SK-N-SH (cell line): ENCODE data around the gene APLN.

Experiments
- CTCF ChIP-seq: fragments of 200-600 bp; sonication (generic); IDR thresholded peaks from 2 replicates; pipeline ENCODE4 v1.6.1; 2017; ENCODE audit warnings: antibody characterized with exemption, mild to moderate bottlenecking, moderate library complexity
- EP300 ChIP-seq, 2 experiments: IDR thresholded peaks; 2 replicates each; pipeline versions ENCODE4 v1.4.0 to v1.6.1; 2012; ENCODE audit warnings: borderline replicate concordance in 1 of 2, low read depth in 1 of 2, low read length in 1 of 2
- FOSL2 ChIP-seq: IDR thresholded peaks from 2 replicates; pipeline ENCODE4 v1.4.0; 2012; ENCODE audit warnings: low read depth, mild to moderate bottlenecking, moderate library complexity, borderline replicate concordance
- FOXJ3 ChIP-seq: sonication (generic); formaldehyde crosslinking; IDR thresholded peaks from 2 replicates; pipeline ENCODE4 v1.5.1; 2020; ENCODE audit warnings: mild to moderate bottlenecking, missing genetic modification reagents
- FOXM1 ChIP-seq: IDR thresholded peaks from 2 replicates; pipeline ENCODE4 v1.4.0; 2012; ENCODE audit warnings: low read depth, mild to moderate bottlenecking
- MAX ChIP-seq: IDR thresholded peaks from 2 replicates; pipeline ENCODE4 v1.4.0; 2012; ENCODE audit warnings: low read depth
- NFIC ChIP-seq: IDR thresholded peaks from 2 replicates; pipeline ENCODE4 v1.4.0; 2012; ENCODE audit warnings: borderline replicate concordance
- NRF1 ChIP-seq: IDR thresholded peaks from 2 replicates; pipeline ENCODE4 v1.6.1; 2012; ENCODE audit warnings: low read depth, mild to moderate bottlenecking, low read length
- POLR2AphosphoS5 ChIP-seq: IDR thresholded peaks from 2 replicates; pipeline ENCODE4 v1.6.1; 2012; ENCODE audit warnings: low read depth, low read length
- RFX5 ChIP-seq: IDR thresholded peaks from 2 replicates; pipeline ENCODE4 v1.6.1; 2012; ENCODE audit warnings: mild to moderate bottlenecking, improper control_type of control experiment, low read length
- TAF1 ChIP-seq: IDR thresholded peaks from 2 replicates; pipeline ENCODE4 v1.6.1; 2012; ENCODE audit warnings: low read depth, mild to moderate bottlenecking, low read length, moderate library complexity, borderline replicate concordance
- TEAD4 ChIP-seq: IDR thresholded peaks from 2 replicates; pipeline ENCODE4 v1.4.0; 2012; ENCODE audit warnings: mild to moderate bottlenecking, borderline replicate concordance; ENCODE audit not compliant: insufficient read depth
- YY1 ChIP-seq: IDR thresholded peaks from 2 replicates; pipeline ENCODE4 v1.4.0; 2012; ENCODE audit warnings: low read depth, mild to moderate bottlenecking
- ZBTB33 ChIP-seq: IDR thresholded peaks from 2 replicates; pipeline ENCODE4 v1.4.0; 2012; ENCODE audit warnings: low read depth, borderline replicate concordance

GRCh38 chrX:129678614-129679195 is 23.9 kb upstream of the APLN start:
- TF ChIP-seq ZBTB33 (no peak), EP300 (IDR thresholded peaks at IDR 0.05; ENCODE audit: borderline replicate concordance in 1 of 2, low read depth in 1 of 2, low read length in 1 of 2) (no peak), CTCF (no peak), POLR2AphosphoS5 (no peak), TAF1 (no peak), FOXM1 (no peak), RFX5 (no peak), TEAD4 (no peak), FOSL2 (no peak), YY1 (no peak), NRF1 (no peak), FOXJ3 (no peak), NFIC (no peak), MAX (no peak)
